ENCODE results near the gene CRP. TPM values are rescaled to one million over a fixed set of nuclear protein-coding genes. Genes with fewer than 3 reads are reported as not detected.

CRP gene
- total RNA-seq (2022; extraction: Qiagen RNA extraction; ENCODE audit: low read depth) = not detected in 5 replicates

GRCh38 chr1:159714529-159714928 lies at the start of gene CRP:
Gene CRP, minus strand, starts transcription at chr1:159714589. Its CDS starts 104 bp downstream, at chr1:159714485.

Other genes with a start within 250 kb of the CRP start
- not detected in 5 replicates for gene OR10J5, start 178.6 kb downstream of the CRP start, total RNA-seq (2022; extraction: Qiagen RNA extraction; ENCODE audit: low read depth)
- gene APCS, start 126.8 kb downstream of the CRP start, total RNA-seq (2022; extraction: Qiagen RNA extraction; ENCODE audit: low read depth) = not detected in 5 replicates
- gene DUSP23, start 66.4 kb upstream of the CRP start, total RNA-seq (2022; extraction: Qiagen RNA extraction; ENCODE audit: low read depth) = 64.1 to 78.3 TPM (median 75.1 TPM) in 5 replicates
- not detected in 5 replicates for gene FCRL6, start 87.8 kb upstream of the CRP start, total RNA-seq (2022; extraction: Qiagen RNA extraction; ENCODE audit: low read depth)
- gene SLAMF8, start 112.3 kb upstream of the CRP start, total RNA-seq (2022; extraction: Qiagen RNA extraction; ENCODE audit: low read depth) = 0.03 to 0.08 TPM (median 0.06 TPM) in 3 of 5 replicates, not detected in the others
- gene VSIG8, start 148.1 kb upstream of the CRP start, total RNA-seq (2022; extraction: Qiagen RNA extraction; ENCODE audit: low read depth) = not detected in 5 replicates
- 0.64 to 0.91 TPM (median 0.78 TPM) in 5 replicates for gene CFAP45, start 185.6 kb upstream of the CRP start, total RNA-seq (2022; extraction: Qiagen RNA extraction; ENCODE audit: low read depth)
- 941 to 1,085 TPM (median 1,033 TPM) in 5 replicates for gene TAGLN2, start 210.9 kb upstream of the CRP start, total RNA-seq (2022; extraction: Qiagen RNA extraction; ENCODE audit: low read depth)
- 0.17 to 0.27 TPM (median 0.21 TPM) in 5 replicates for gene IGSF9, start 231.0 kb upstream of the CRP start, total RNA-seq (2022; extraction: Qiagen RNA extraction; ENCODE audit: low read depth)
- 0.25 to 1.3 TPM (median 0.82 TPM) in 5 replicates for gene SLAMF9, start 239.6 kb upstream of the CRP start, total RNA-seq (2022; extraction: Qiagen RNA extraction; ENCODE audit: low read depth)